ENCODE data around the gene BCAT1. TPM values are rescaled to one million over a fixed set of nuclear protein-coding genes. Genes with fewer than 3 reads are reported as not detected.

Gene BCAT1
- total RNA-seq, 2 donors from 2014 or later, result 44.3 to 45.1 TPM

DNA sequence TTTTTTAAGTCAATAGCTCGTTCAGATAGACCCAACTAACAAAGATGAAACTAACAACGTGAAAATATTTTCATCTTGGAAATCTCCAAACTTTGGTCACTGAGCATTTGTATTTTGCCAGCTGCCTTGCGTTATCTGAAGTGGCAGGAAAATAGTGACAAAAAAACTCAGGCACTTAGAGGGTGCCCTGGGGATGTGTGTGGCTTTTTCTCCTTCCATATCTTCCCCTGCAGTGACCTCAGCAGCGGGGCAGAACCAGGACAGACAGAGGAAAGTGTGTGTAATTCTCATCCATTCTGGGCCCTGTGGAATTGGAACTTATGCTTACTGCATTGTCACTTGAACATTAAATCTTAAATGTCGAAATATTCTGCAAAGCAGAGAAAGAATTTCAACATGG lies 152.0 kb downstream of the BCAT1 start:
- no peak for DNase-seq (ENCODE audit: low spot score)
- intact Hi-C loops (cut with DNase I), result no loop called here

DNA sequence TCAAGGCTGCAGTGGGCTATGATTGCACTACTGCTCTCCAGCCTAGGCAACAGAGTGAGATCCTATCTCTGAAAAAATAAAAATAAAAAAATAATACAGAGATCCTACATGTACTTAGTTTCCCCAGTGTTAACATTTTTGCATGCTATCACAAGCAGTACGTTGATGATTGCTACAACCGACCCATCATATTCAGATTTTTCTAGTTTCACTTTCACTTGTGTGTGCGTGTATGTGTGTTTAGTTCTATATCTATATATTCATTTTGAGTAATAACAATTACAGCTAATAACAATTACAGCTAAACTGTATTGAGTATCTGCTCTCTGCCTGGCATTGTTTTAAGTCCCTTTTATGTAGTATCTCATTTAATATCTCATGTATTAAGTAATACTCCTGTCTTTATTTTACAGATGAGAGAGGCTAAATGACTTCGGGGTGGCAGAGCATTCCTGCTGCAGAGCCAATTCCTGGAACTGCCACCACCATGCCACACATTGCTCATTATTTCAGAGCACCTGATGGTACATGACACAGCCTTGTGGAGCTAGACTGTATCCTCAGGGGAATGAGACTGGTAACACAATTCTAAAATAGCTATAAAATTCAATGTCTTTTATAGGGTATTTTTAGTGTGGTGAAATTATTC lies 153.1 kb downstream of the BCAT1 start:
- intact Hi-C loops (cut with DNase I), result no loop called here
- no peak for DNase-seq (ENCODE audit: low spot score)

DNA sequence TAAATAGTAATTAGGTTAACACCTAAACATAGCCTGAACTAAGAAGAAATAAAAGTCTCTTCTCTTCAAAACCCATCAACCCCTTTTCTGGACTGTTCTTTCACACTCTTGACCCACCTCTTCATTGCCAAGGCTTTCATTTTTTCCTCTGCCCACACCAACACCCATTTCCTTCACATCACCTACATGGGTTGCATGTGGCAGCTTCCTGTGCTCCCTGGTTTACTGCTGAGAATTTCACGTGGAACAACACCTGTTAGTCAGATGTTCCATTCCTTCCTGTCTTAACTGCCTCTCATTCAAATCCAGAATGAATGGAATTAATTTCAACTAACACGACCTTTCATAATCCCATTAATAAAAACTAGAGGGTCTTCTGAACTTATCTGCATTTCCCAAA lies 157.3 kb downstream of the BCAT1 start:
- intact Hi-C loops (cut with DNase I), result no loop called here

DNA sequence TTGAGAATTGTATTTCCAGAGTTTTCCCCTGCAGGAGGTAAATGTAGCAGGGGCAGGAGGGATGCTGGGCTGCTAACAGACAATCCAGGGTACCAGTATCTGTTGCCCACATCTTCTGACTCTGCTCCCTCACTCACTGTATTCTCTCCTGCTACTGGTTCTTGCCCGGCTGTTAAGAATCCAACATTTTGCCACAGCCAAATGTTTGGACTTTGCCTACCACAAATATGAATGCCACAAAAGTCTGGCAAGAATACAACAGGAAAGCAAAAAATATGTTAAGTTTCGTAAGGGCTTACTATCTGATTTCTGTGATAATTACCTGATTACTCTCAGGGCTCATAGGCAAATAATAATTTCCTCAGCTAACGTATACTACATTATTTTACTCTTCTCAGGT lies 160.0 kb downstream of the BCAT1 start:
- intact Hi-C loops (cut with DNase I), result no loop called here
- DNase-seq (ENCODE audit: low spot score), result no peak

More for the DNA sequence above, 157.3 kb downstream of the BCAT1 start:
- no peak for DNase-seq (ENCODE audit: low spot score)

- no peak for DNase-seq (ENCODE audit: low spot score)
- intact Hi-C loops (cut with DNase I), result no loop called here
Measured at GRCh38 chr12:24780697-24781368, 168.1 kb downstream of the BCAT1 start.

- DNase-seq (ENCODE audit: low spot score), result no peak
- intact Hi-C loops (cut with DNase I), result no loop called here
Measured at GRCh38 chr12:24778486-24779304, 170.2 kb downstream of the BCAT1 start.

GRCh38 chr12:24777359-24777758 lies 171.5 kb downstream of the BCAT1 start:
- DNase-seq (ENCODE audit: low spot score), result no peak
- intact Hi-C loops (cut with DNase I), result no loop called here

DNA sequence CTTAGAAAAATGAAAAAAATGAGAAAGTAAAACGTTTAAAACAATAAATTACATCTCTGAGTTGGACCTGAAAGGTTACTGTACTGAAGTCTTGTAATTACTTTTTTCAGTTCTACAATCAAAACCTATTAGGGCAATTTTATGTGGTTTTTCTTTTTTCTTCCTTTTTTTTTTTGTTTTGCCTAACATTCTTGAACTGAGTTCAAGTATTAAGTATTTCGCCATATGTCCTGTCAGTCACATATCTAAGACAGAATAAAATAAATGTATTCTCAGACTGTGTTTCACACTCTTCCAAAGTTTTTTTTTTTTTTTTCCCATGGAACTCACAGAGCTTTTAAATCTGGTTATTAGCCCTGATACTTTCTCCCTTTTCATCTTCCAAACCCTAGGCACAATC lies 172.0 kb downstream of the BCAT1 start:
- no peak for DNase-seq (ENCODE audit: low spot score)
- intact Hi-C loops (cut with DNase I), result no loop called here

DNA sequence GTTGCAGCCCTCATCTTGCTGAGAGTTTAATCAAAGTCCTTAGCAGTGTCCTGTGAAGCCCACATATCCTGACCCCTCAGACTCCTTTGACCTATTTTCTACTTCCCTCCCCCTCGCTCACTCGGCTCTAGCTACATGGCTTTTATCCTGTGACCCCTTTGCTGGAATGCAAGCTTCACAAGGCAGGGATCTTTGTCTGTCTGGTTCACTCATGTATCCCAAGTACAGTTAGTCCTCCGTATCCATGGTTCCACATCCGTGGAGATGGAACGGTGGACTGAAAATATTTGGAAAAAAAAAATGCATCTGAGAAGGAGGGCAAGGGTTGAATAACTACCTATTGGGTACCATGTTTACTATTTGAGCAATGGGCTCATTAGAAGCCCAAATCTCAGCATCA lies 173.8 kb downstream of the BCAT1 start:
- no peak for DNase-seq (ENCODE audit: low spot score)
- intact Hi-C loops (cut with DNase I), result no loop called here

DNA sequence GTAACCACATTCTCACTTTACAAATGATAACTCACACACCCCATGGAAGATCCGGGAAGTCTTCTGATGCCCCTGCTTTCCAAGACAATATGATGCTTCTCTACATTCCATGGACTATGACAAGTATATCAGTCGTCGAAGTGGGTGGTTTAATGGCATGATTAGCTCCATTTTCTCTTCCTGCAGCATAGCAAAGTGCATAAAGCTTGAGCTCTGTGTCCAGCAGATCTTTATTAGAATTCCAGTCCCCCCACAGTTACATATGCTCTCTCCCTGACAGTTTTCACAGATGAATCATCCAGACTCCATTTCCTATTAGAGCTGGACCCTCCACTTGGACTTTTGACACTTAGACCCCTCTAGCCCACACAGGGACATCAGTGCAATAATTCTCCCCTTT lies 174.9 kb downstream of the BCAT1 start:
- intact Hi-C loops (cut with DNase I), result no loop called here
- DNase-seq (ENCODE audit: low spot score), result no peak

GRCh38 chr12:24772813-24773212 lies 176.1 kb downstream of the BCAT1 start:
- intact Hi-C loops (cut with DNase I), result no loop called here

DNA sequence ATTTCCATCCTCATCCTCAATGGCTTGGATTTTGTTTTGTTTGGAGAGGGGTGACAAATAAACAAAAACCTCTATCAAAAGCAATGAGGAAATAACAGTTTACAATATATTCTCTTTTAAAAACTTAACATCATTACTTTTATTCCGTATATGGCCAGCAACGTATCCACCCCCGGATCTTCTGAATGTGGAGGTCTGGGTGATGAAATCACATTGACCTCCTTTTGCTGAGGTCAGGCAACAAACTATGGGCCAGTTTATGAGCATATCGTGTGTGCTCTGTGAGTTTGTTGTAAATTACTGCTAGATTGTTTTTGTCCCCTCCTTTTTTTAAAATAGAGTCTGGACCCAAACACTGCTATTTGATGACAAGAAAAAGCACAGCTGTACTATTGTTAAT lies 178.1 kb downstream of the BCAT1 start:
- intact Hi-C loops (cut with DNase I), result no loop called here
- no peak for DNase-seq (ENCODE audit: low spot score)

More at GRCh38 chr12:24772813-24773212, 176.1 kb downstream of the BCAT1 start:
- DNase-seq (ENCODE audit: low spot score), result no peak

DNA sequence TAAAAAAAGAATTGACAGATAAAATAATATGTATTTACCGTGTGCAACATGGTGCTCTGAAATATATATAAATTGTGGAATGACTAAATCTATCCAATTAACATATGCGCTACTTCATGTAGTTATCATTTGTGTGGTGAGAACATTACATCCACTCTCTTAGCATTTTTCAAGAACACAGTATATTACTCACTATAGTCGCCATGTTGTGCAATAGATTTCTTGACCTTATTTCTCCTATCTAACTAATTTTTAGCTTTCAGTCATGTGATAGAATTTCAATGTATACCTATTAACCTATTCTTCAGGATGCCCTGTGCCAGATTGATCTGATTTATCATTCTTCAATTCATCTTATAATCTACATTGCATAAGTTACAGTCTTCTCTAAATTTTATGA lies 178.6 kb downstream of the BCAT1 start:
- DNase-seq (ENCODE audit: low spot score), result no peak
- intact Hi-C loops (cut with DNase I), result no loop called here

GRCh38 chr12:24769682-24770081 lies 179.2 kb downstream of the BCAT1 start:
- intact Hi-C loops (cut with DNase I), result no loop called here
- DNase-seq (ENCODE audit: low spot score), result no peak

DNA sequence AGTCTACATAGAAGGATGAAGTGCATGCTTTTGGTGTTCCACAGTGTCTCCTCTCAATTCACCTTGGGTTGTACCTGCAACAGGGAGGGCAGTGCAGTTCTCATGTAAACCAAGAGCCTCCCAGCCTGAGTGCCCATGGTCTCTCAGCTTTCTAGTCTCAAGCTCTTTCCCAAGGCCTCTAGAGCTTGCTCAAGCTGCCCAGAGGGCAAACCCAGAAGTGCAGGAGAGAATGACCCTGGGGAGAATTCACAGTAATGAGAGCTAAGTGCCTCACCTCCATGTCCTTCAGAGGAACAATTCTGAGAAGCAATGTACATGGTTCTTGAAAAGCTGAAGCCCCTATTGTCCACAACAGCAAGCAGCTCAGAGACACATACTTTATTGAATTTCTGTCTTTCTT lies 180.5 kb downstream of the BCAT1 start:
- DNase-seq (ENCODE audit: low spot score), result no peak
- intact Hi-C loops (cut with DNase I), result no loop called here

DNA sequence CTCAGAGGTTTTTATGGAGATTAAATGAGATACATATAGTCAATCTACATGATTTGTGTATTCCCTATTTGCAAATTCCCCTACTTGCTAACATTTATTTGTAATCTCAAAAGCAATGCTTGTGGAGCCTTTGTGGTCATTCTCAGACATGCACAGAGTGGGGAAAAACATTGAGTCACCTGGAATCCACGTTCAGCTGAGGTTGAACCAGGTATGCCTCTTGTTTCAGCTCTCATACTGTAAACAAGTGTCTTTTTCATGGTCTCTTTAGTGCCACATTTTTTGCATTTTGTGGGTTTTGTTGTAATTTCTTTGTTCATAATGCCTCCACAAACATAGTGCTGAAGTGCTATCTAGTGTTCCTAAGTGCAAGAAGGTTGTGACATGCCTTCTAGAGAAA lies 181.9 kb downstream of the BCAT1 start:
- intact Hi-C loops (cut with DNase I), result no loop called here
- no peak for DNase-seq (ENCODE audit: low spot score)

DNA sequence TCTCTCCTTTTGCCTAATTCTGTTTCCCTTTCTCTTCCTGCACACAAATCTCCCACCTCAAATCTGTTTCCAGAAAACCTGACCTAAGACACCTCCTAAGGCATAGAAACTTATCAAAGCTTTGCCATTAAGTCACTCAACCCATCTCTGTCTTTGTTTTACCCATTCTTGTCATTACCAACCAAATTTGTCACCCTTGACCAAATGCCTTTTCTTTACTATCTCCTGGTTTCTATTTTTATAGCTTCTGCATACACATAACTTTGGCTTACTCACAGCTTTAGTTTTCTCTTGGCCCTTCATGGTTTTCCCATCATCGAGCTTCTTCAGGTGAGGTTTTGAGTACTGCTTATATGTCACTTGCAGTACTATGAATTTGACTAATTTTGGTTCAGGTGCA lies 184.2 kb downstream of the BCAT1 start:
- intact Hi-C loops (cut with DNase I), result no loop called here
- DNase-seq (ENCODE audit: low spot score), result no peak

DNA sequence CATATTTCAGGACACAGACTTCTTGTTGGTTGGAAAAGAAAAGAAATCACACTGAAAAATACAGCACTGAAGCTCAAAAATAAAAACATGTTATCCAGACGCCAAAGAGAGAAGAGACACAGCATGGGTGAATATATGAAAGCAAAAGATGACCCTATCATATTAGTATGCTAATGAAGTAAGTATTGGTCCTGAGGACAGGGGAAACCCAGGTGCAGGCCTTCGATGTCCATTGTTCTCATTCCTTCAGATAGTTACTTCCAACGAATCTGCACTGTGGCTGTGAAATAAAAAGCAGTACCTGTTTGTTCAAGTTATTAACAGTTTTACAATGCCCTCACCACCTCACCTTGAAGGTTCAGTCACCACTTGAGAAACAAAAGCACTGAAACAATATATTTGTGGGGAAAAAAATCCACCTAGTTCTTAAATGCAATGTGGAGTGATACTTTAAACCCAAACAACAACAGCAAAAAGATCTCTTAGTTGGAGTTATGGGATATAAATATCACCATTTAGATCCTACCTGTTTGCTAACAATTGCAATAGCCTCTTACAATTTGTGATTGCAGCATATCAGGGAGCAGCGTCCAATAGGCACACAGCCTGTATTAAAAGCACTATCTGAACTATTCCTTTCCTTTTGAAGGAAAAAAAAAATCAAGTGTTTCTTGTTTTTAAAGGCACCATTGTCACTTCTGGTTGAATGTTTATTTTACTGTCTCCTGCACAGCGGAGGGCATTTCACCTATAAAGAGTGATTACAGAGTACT lies 188.1 kb downstream of the BCAT1 start:
- no peak for DNase-seq (ENCODE audit: low spot score)
- intact Hi-C loops (cut with DNase I), result no loop called here

- intact Hi-C loops (cut with DNase I), result no loop called here
- DNase-seq (ENCODE audit: low spot score), result no peak
Measured at GRCh38 chr12:24760162-24760561, 188.7 kb downstream of the BCAT1 start.

All from posterior vena cava (tissue), 2 donors.